PFSK-1 (cell line): ENCODE data around the gene SH2D7.

Source experiments
- FOXP2 ChIP-seq: optimal IDR thresholded peaks from 2 replicates; pipeline ENCODE3; 2011; ENCODE audit warnings: borderline replicate concordance, control low read depth, inconsistent platforms; ENCODE audit not compliant: insufficient read depth; ENCODE audit errors: extremely low read length, extremely low read depth
- POLR2AphosphoS5 ChIP-seq: IDR thresholded peaks from 2 replicates; pipeline ENCODE4 v1.6.1; 2012; ENCODE audit warnings: low read depth, mild to moderate bottlenecking, control low read depth, low read length, moderate library complexity
- SIN3A ChIP-seq: IDR thresholded peaks from 2 replicates; pipeline ENCODE4 v1.6.1; 2012; ENCODE audit warnings: mild to moderate bottlenecking, low read length, moderate library complexity, borderline replicate concordance; ENCODE audit not compliant: insufficient read depth
- TAF1 ChIP-seq: IDR thresholded peaks from 2 replicates; pipeline ENCODE4 v1.6.1; 2012; ENCODE audit warnings: low read length, control low read depth, borderline replicate concordance; ENCODE audit not compliant: insufficient read depth
- TF ChIP-seq, protein P1 (sequence below), 2 experiments: IDR thresholded peaks; 2 replicates each; pipeline versions ENCODE4 v1.6.1 to v1.8.0; 2011 to 2012; ENCODE audit warnings: low read depth in 2 of 2, low read length in 2 of 2, control low read depth in 1 of 2, inconsistent platforms in 1 of 2, mild to moderate bottlenecking in 1 of 2, moderate library complexity in 1 of 2; ENCODE audit not compliant: insufficient read depth in 1 of 2

SH2D7 gene

GRCh38 chr15:78079298-78080087 is 12.9 kb upstream of the SH2D7 start:
- TF ChIP-seq, protein P1, sequence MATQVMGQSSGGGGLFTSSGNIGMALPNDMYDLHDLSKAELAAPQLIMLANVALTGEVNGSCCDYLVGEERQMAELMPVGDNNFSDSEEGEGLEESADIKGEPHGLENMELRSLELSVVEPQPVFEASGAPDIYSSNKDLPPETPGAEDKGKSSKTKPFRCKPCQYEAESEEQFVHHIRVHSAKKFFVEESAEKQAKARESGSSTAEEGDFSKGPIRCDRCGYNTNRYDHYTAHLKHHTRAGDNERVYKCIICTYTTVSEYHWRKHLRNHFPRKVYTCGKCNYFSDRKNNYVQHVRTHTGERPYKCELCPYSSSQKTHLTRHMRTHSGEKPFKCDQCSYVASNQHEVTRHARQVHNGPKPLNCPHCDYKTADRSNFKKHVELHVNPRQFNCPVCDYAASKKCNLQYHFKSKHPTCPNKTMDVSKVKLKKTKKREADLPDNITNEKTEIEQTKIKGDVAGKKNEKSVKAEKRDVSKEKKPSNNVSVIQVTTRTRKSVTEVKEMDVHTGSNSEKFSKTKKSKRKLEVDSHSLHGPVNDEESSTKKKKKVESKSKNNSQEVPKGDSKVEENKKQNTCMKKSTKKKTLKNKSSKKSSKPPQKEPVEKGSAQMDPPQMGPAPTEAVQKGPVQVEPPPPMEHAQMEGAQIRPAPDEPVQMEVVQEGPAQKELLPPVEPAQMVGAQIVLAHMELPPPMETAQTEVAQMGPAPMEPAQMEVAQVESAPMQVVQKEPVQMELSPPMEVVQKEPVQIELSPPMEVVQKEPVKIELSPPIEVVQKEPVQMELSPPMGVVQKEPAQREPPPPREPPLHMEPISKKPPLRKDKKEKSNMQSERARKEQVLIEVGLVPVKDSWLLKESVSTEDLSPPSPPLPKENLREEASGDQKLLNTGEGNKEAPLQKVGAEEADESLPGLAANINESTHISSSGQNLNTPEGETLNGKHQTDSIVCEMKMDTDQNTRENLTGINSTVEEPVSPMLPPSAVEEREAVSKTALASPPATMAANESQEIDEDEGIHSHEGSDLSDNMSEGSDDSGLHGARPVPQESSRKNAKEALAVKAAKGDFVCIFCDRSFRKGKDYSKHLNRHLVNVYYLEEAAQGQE (IDR thresholded peaks at IDR 0.05; ENCODE audit: insufficient read depth in 1 of 2, low read depth in 2 of 2, low read length in 2 of 2) = no peak
- no peak for TF ChIP-seq FOXP2
- no peak for TF ChIP-seq POLR2AphosphoS5
- no peak for TF ChIP-seq TAF1
- TF ChIP-seq SIN3A = no peak

GRCh38 chr15:78080088-78080460 is 12.3 kb upstream of the SH2D7 start:
- no peak for TF ChIP-seq SIN3A
- TF ChIP-seq, protein P1 (IDR thresholded peaks at IDR 0.05; ENCODE audit: insufficient read depth in 1 of 2, low read depth in 2 of 2, low read length in 2 of 2) = no peak
- no peak for TF ChIP-seq POLR2AphosphoS5
- no peak for TF ChIP-seq TAF1
- no peak for TF ChIP-seq FOXP2

GRCh38 chr15:78082106-78082742 is 10.1 kb upstream of the SH2D7 start:
- no peak for TF ChIP-seq TAF1
- TF ChIP-seq FOXP2 = no peak
- no peak for TF ChIP-seq SIN3A
- TF ChIP-seq, protein P1 (IDR thresholded peaks at IDR 0.05; ENCODE audit: insufficient read depth in 1 of 2, low read depth in 2 of 2, low read length in 2 of 2) = no peak
- no peak for TF ChIP-seq POLR2AphosphoS5

DNA sequence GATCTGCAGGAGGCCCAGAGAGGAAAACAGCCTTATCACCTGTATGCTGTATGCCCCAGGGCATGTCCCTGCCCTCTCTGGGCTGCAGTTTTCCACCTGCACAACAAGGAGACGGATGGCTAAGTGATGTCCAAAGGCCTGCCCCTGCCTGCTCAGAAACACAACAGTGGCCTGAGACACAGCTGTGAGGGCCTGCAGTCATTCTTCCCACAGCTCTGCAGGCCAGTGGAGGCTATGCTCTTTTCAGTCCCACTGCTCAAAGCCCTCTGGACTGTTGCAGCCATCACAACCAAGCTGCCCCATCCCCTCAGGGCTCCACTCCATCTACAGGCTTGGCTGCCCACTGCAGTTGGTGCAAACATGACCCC is 9.6 kb upstream of the SH2D7 start:
- TF ChIP-seq POLR2AphosphoS5 (no peak), SIN3A (no peak), TAF1 (no peak), FOXP2 (no peak)
- TF ChIP-seq, protein P1 (IDR thresholded peaks at IDR 0.05; ENCODE audit: insufficient read depth in 1 of 2, low read depth in 2 of 2, low read length in 2 of 2) = no peak
